ENCODE data around the gene MLN.

- TF ChIP-seq EP300 (IDR thresholded peaks at IDR 0.05): no peak
- TF ChIP-seq CTCF (IDR thresholded peaks at IDR 0.05): no peak
- TF ChIP-seq MAZ (IDR thresholded peaks at IDR 0.05; ENCODE audit: borderline replicate concordance, low read depth, low read length): no peak
- no peak for TF ChIP-seq E2F6 (IDR thresholded peaks at IDR 0.05; ENCODE audit: borderline replicate concordance, low read depth)
- TF ChIP-seq CHD4 (IDR thresholded peaks at IDR 0.05; ENCODE audit: borderline replicate concordance): no peak
- no peak for TF ChIP-seq REST (IDR thresholded peaks at IDR 0.05)
- no peak for TF ChIP-seq GATA3 (IDR thresholded peaks at IDR 0.05; ENCODE audit: borderline replicate concordance)
- no peak for TF ChIP-seq RFX5 (IDR thresholded peaks at IDR 0.05)
- no peak for TF ChIP-seq USF2 (IDR thresholded peaks at IDR 0.05)
- no peak for TF ChIP-seq MYC (IDR thresholded peaks at IDR 0.05; ENCODE audit: borderline replicate concordance, low read length)
Observed at GRCh38 chr6:33790379-33790778, 13.4 kb downstream of the MLN start.
